ENCODE results near the gene FAM200C. TPM values are rescaled to one million over a fixed set of nuclear protein-coding genes. Genes with fewer than 3 reads are reported as not detected.

Gene FAM200C
- total and polyA plus RNA-seq, 2 of the 8 experiments (the other 6 are each of a cell fraction or from before 2014, with no cell fraction given), result 2.6 to 7.3 TPM

DNA sequence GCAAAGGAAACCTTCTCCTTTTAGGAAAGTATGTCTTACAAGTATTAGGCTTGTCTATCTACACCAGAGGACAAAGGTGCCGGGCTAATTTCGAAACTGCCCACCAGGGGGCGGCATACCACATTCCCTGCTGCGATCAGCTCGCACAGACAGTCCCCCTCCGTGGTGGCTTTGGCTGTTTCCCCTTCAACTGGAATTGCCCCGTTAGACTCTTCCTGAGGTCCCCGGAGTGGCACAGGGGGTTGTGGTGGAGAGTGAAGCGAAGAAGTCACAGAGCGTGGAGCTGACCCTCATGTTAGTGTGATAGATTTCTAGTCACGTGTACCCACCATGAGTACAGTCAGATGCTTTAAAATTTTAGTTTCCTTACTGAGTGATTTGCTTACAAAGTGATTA lies 39.3 kb upstream of the FAM200C start:
- Histone ChIP-seq H3K9me3 (ENCODE audit: insufficient read depth in 2 of 2, low read depth in 1 of 2, low read length in 1 of 2) (no peaks in the 10 kb centered on the region), H2BK15ac (ENCODE audit: low read length) (no peak overlapping the region), H3K14ac (ENCODE audit: insufficient read length) (no peak overlapping the region), H3K23me2 (ENCODE audit: low read depth, low read length) (no peaks in the 10 kb centered on the region; the same call in 1 of the 2 replicates), H3K4ac (replicated peaks; ENCODE audit: insufficient read length, low read depth, low read length) (no peak overlapping the region), H3K9ac (replicated peaks in 1 of 4; ENCODE audit: extremely low read depth in 1 of 4, low read depth in 3 of 4, low read length in 3 of 4) (no peak overlapping the region), H3K56ac (replicated peaks; ENCODE audit: insufficient read length, low read depth, low read length) (no peak overlapping the region), H2BK20ac (ENCODE audit: low read length) (no peak overlapping the region), H3K27me3 (replicated peaks in 1 of 4; ENCODE audit: control insufficient read depth in 3 of 4, extremely low read depth in 1 of 4, insufficient read depth in 3 of 4, low read length in 3 of 4) (no peaks in the 10 kb centered on the region), H4K20me1 (replicated peaks in 1 of 2; ENCODE audit: control insufficient read depth in 1 of 2, insufficient read depth in 2 of 2, low read length in 2 of 2) (no peaks in the 10 kb centered on the region), H3K79me2 (ENCODE audit: control insufficient read depth in 1 of 2, insufficient read depth in 2 of 2, low read length in 2 of 2) (no peaks in the 10 kb centered on the region), H3K36me3 (ENCODE audit: control insufficient read depth in 2 of 4, insufficient read depth in 4 of 4, low read length in 3 of 4) (no peaks in the 10 kb centered on the region), H3K18ac (ENCODE audit: extremely low read depth, low read length) (no peak overlapping the region; the same call in 1 of the 2 replicates), H2BK5ac (ENCODE audit: low read depth, low read length) (no peak overlapping the region), H3K27ac (ENCODE audit: low read depth, low read length) (no peak overlapping the region), H4K5ac (ENCODE audit: insufficient read length, low read depth, low read length) (no peak overlapping the region), H2AK5ac (ENCODE audit: low read depth, low read length) (no peak overlapping the region), H3K4me1 (replicated peaks in 1 of 4; ENCODE audit: control insufficient read depth in 3 of 4, insufficient read depth in 4 of 4, low read length in 3 of 4) (no peaks in the 10 kb centered on the region), H3K4me3 (ENCODE audit: extremely low read depth in 1 of 4, insufficient read depth in 2 of 4, low read depth in 3 of 4, low read length in 4 of 4) (peak overlapping the region in 3 of 4 experiments; percentile 8 to 54 (median 36); a peak in 5 of 8 replicates), H2AFZ (ENCODE audit: low read length) (peak overlapping the region; percentile 93), H3K23ac (ENCODE audit: insufficient read length) (no peak overlapping the region), H4K8ac (ENCODE audit: extremely low read depth, insufficient read depth, low read length) (no peak overlapping the region), H3K4me2 (ENCODE audit: insufficient read depth in 1 of 2, low read depth in 2 of 2, low read length in 2 of 2) (peak overlapping the region; percentile 60 to 71), H3K79me1 (ENCODE audit: low read depth, low read length) (no peaks in the 10 kb centered on the region), H2BK120ac (replicated peaks; ENCODE audit: low read depth, low read length) (no peak overlapping the region), H4K91ac (replicated peaks; ENCODE audit: insufficient read length, low read length) (no peak overlapping the region), H2BK12ac (ENCODE audit: low read depth, low read length) (no peak overlapping the region)
- POLR2A ChIA-PET (ENCODE audit: partially characterized antibody), result interaction anchor here (1.7 kb wide), 1 partner anchor 17 kb away, joined by 4 read pairs; no protein-coding TSS in a partner anchor
- CTCF ChIA-PET (ENCODE audit: partially characterized antibody), result interaction anchor here (0.6 to 6.2 kb wide), 67 partner anchors 9 to 1160 kb away, joined by 3 to 81 read pairs (median 5); partner anchors contain the start of gene PTTG1
- 9% methylated on average over 11 of the region's 11 CpGs; no CpG with 5 or more reads in 1 of the 2 experiments for whole genome bisulfite sequencing, 2 experiments (ENCODE audit: extremely low coverage in 1 of 2, insufficient coverage in 1 of 2, insufficient read length in 1 of 2, insufficient replicate concordance in 2 of 2, low coverage in 1 of 2, low lambda C conversion rate in 2 of 2, missing lambda C conversion rate in 1 of 2)
- DNase-seq (ENCODE audit: low read depth in 1 of 2, low spot score in 2 of 2) (peak; percentile 83 to 99), FAIRE-seq (peak; percentile 79)
- TF ChIP-seq, protein P1, sequence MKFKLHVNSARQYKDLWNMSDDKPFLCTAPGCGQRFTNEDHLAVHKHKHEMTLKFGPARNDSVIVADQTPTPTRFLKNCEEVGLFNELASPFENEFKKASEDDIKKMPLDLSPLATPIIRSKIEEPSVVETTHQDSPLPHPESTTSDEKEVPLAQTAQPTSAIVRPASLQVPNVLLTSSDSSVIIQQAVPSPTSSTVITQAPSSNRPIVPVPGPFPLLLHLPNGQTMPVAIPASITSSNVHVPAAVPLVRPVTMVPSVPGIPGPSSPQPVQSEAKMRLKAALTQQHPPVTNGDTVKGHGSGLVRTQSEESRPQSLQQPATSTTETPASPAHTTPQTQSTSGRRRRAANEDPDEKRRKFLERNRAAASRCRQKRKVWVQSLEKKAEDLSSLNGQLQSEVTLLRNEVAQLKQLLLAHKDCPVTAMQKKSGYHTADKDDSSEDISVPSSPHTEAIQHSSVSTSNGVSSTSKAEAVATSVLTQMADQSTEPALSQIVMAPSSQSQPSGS (IDR thresholded peaks at IDR 0.05; ENCODE audit: low read length), result no peak
- no peak for TF ChIP-seq POLR2A (IDR thresholded peaks at IDR 0.05; ENCODE audit: control extremely low read depth in 1 of 2, low read depth in 2 of 2, low read length in 2 of 2)
- TF ChIP-seq RXRA (IDR thresholded peaks at IDR 0.05; ENCODE audit: insufficient read depth, low read depth, low read length), result 0 out of 2 replicates have a peak, but pooled peaks have one; percentile 23
- TF ChIP-seq SIN3A (conservative IDR thresholded peaks at IDR 0.05 in 1 of 2, IDR thresholded peaks at IDR 0.05 in 1 of 2; ENCODE audit: low read depth in 1 of 2, low read length in 2 of 2), result peak in 1 of 2 experiments; percentile 19; a peak in 1 of 4 replicates
- TF ChIP-seq, protein P2, sequence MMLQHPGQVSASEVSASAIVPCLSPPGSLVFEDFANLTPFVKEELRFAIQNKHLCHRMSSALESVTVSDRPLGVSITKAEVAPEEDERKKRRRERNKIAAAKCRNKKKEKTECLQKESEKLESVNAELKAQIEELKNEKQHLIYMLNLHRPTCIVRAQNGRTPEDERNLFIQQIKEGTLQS (IDR thresholded peaks at IDR 0.05; ENCODE audit: insufficient read depth, low read depth, low read length), result no peak
- no peak for TF ChIP-seq RFX5 (IDR thresholded peaks at IDR 0.05; ENCODE audit: borderline replicate concordance, low read depth, low read length)
- TF ChIP-seq HDAC2 (IDR thresholded peaks at IDR 0.05; ENCODE audit: borderline replicate concordance in 1 of 2, low read depth in 2 of 2, low read length in 2 of 2), result 0 out of 4 replicates have a peak, but pooled peaks of 1 of the 2 experiments have one; percentile 9
- TF ChIP-seq JUN (IDR thresholded peaks at IDR 0.05; ENCODE audit: low read depth, low read length), result no peak
- TF ChIP-seq RBBP5 (IDR thresholded peaks at IDR 0.05; ENCODE audit: borderline replicate concordance, low read depth, low read length), result no peak
- no peak for TF ChIP-seq HDAC6 (IDR thresholded peaks at IDR 0.05; ENCODE audit: low read depth, low read length)

Measured in H1 (cell line).